GM19324 (cell line): ENCODE data around the gene GPM6B.

Experiments used
- ATAC-seq: cut with Tn5 transposase; IDR thresholded peaks from one replicate; pipeline ENCODE4 v1.9.1; 2021; ENCODE audit warnings: mild to moderate bottlenecking, moderate library complexity; ENCODE audit not compliant: unreplicated experiment, low FRiP score

GPM6B gene

DNA sequence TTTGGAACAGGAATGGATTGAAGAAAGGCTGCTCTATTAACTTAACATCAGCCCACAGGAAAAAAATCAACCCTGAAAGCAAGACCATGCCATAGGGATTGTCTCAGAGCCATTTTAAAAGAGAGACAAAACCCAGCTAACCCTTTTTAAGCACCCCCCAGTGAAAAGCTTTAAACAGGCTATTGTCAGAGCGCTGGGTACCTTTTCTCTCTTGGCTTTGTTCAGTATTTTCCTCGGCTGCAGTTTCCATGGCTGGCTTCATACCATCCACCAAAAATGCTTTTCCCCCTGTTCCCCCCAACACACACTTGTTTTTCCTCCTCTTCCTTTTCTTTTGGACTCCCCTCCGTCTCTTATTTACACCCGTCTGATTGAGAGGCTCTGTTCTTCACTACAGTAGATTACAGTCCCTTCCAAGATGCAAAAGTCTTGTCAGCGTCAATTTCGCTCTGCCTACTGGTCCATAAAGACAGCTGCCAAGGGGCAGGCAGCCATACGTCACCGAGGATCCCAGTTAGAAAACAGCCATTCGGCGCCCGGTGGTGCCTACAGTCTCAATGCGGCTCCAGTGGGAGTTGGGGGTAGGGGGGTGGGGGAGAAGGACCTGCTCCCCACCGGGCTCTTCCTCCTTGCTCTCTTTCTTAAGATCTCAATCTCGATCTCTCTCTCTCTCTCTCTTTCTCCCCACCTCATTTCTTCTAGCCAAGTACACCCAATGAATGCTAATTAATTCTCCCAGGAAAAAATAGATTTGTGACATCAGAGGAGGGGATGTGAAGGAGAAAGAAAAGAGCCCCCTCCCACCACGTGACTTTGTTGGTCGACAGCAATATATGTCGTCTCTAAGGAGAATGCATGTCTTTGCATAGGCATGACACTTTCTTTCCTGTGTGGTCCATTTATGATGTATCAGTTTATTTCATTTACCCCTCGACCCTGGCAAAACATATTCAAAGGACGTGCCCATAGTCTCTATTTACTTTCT is at the start of gene GPM6B:
TSS of gene GPM6B (minus strand) at position 451 of the 985 bp plus-strand sequence. CDS start at position 262, 189 bp downstream.
- ATAC-seq = no peak

DNA sequence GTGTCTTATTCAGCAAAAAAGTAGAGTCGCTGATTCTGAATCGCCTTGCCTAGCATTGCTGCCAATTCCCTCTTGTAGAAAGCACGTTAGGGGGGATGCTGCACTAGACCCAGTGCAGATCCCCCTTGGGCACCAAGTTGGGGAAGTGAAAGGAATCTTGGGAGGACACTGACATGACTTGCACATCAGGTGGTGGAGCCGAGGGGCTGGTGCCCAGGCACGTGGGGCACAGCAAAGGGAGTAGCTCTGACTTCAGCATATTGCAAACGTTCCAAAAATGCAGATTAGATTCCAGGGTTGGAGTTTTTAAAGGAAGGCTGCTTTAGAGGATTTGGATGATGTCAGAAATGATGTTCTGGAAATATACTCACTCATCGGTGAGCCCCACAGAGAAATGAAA is 47.4 kb upstream of the GPM6B start:
- ATAC-seq = no peak

DNA sequence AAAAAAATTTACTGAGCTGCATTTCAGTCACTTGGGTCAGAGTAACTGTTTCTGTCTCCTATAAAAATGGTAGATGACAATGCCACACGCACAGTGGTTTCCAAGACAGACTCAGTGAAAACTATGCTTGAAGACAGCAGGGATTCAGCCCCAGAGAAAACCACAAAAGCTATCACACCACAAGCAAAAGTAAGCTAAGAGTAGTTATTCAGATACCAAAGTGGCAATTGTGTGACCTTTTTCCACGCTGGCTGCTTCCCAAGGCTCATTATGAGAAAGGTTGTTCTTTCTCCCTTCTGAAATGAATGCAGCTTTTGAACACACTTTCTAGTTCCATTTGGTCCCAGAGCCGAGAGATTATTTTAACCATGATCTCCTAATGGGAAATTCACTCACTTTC is 46.4 kb upstream of the GPM6B start:
- ATAC-seq = no peak

DNA sequence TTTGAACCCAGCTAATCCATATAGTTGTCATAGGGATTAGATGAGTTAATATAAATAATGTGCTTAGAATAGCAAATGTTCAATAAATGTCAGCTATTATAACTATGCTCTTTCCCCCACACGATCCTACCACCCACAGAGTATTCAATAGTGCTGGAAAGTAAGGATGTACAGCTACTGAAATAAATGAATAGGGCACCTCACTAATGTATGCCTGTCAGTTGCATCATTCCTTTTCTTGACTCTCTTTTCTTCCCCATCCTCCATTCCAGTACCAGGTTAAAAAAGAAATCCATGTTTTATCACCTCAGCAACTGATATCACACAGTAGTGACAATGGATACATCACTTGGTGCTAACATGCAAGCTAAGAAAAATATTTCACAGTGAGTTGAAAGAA is 42.8 kb upstream of the GPM6B start:
- no peak for ATAC-seq

DNA sequence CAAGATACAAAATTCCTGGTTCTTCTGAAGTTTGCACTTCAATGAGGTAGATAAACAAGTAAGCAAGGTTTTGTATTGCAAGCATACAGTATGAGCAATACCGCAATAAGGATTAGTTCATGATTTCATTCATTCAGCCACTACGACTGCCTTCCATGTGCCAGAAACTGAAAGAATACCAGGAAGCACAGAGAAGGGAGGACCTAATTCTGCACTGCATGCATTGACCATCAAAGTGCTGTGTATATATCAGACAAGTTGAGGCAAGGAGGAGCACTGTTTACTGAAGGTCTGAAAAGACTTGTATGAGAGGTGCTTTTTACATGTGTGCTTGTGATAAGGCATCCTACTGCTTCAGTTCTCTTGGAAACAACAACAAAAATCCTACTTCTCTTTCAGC is 40.9 kb upstream of the GPM6B start:
- ATAC-seq = no peak

DNA sequence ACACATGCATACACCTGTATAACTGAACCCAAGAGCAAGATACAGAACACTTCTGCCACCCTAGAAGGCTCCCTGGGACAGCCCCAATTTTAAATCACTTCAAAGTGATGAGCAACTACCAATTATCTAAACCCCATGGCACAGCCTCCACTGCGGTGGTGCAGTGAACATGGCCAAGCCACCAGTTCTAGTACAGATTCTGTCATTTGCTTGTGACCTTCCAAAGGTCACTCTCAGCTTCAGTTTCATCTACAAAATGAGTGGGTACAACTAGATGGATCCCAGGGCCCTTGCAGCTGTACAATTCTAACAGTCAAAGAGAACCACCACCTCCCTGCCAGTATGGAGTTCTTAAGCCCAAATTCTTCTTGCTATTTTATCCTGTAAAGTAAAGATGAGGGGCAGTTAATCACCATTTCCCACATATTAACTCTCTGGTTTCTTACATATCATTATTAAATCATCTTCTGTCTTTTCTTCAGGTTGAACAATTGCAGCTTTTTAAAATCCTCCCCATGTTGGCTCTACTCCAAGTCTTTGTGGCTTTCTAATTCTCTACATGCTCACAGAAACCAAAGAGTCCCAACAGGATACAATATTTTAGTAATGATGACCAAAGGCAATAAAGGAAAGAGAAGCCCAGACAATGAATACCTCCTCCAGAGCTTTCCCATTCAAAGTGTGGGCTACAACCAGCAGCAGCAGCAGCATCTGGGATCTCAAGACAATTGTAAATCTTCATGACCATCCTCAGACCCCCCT is 39.0 kb upstream of the GPM6B start:
- ATAC-seq = peak; percentile 45

GRCh38 chrX:13854003-13854402 is 37.1 kb upstream of the GPM6B start:
- ATAC-seq = no peak

DNA sequence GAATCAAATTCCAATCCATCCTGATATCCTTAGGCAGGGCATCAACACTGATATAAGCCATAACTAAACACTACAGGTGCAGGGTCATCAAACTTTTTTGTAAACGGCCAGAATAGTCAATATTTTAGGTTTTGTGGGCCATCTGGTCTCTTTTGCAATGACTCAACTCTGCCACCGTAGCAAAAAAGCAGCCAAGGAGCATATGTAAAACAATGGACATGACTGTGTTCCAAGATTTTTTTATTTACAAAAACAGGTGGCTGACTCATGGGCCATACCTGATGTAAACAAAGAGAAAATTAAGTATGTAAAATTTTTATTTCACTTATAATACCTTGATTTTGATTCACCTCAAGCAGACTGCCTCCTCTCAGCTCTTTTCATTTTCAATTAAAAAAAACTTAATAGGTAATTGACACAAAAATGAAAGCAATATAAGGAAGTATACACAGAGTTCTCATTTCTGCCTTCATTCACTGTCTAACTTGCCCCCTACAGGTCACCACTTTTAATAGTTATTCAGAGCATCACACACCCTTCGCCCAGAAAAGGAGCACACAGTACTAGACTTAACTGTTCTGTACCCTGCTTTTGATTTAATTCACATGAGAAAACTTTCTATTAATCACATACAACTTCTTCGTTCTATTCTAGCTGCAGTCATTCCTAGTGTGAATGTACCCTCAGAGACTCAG is 35.3 kb upstream of the GPM6B start:
- ATAC-seq = peak; percentile 47

GRCh38 chrX:13845721-13846378 is 29.0 kb upstream of the GPM6B start:
- no peak for ATAC-seq

- ATAC-seq = no peak
Measured at GRCh38 chrX:13843150-13843721, 26.3 kb upstream of the GPM6B start.

- ATAC-seq = no peak
Measured at GRCh38 chrX:13840121-13840520, 23.2 kb upstream of the GPM6B start.

DNA sequence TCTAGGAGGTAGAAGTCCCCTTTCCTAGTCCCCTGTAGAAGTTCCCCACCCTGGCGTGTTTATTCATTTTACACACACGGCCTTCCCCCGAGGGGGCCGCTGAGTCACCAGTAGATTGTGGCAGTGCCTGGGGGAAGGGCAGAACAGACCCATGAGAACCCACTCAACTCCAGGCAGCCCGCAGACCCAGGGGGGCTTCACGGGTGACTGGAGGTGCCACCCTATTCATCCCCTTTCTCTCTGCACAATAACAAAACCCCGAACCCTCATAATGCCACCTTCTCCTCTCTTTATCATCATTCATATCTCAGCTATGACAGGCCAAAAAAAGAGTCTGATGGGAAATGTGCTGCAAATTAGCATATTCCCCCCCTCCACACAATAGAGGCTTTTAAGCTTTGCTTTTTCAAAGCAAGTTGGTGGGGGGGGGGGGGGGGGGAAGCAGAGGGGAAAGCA is 20.4 kb upstream of the GPM6B start:
- ATAC-seq = no peak

DNA sequence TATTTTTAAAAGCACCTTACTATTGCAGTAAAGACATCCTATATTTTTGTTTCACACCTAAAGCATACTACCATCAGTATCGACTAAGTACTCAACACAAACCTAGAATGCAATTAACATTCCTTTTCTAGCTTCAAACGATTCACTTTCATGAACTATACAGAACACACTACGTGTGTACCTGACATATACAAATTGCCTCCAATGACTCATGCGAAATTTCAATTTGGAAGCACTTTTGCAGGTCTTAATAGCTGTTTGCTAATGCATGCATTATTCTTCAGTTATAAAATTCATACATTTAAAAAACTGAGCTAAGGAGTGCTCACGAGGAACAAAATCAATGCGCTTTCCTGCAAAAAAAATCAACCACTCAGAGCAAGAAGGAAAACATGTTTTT is 19.7 kb upstream of the GPM6B start:
- ATAC-seq = no peak

DNA sequence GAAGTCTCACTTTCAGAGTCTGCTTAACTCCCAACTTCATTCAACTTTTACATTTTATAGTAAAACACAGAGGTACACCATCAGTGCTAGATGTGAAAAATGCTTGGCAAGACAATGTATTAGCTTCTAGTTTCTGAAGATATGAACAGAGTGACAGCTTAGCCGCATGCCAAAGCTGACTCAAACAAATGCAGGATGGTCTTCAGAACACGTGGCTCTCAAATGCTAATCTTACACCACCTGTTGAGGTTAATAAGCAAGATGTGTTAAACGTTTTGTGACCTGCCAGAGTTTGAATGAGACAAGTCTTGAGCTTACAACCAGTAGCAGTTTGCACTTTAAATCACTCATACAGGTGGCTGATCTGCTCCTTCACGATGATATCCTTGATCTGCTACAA is 18.9 kb upstream of the GPM6B start:
- no peak for ATAC-seq

DNA sequence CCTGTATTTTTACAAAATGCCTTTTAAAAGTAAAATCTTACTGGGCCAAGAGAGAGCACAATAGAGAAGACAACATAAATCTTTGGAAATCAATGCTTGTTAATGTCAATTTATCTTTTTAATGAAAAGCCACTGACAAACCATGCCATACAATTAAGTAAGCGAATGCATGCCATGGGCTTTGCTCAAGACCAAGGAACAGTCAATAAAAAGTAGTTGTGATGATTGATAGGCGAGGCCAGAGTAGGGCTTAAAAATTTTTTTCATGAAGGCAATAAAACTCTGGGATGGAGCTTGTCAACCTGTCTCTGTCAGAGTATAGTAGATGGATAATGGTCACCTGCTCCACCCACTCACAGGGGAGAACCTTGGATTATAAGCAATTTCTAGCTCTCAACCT is 17.5 kb upstream of the GPM6B start:
- no peak for ATAC-seq

DNA sequence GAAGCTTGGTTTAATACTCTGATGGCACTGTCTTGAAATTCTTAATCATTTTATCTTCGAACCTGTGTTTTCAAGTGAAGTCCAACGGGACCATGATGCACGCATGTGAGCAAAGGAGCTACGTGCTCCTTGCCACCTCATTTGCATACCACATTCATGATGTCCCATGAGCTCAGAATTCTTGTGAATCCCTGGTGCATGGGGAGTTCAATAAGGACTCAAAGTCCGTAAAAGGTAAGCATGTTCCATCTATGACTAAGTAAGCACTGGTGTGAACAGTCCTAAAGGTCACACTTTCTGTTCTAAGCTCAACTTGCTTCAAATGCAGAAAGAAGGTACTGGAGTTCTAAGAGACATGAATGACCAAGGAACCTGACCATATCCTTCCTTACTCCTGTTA is 13.1 kb upstream of the GPM6B start:
- ATAC-seq = no peak

GRCh38 chrX:13828392-13828791 is 11.5 kb upstream of the GPM6B start:
- no peak for ATAC-seq

DNA sequence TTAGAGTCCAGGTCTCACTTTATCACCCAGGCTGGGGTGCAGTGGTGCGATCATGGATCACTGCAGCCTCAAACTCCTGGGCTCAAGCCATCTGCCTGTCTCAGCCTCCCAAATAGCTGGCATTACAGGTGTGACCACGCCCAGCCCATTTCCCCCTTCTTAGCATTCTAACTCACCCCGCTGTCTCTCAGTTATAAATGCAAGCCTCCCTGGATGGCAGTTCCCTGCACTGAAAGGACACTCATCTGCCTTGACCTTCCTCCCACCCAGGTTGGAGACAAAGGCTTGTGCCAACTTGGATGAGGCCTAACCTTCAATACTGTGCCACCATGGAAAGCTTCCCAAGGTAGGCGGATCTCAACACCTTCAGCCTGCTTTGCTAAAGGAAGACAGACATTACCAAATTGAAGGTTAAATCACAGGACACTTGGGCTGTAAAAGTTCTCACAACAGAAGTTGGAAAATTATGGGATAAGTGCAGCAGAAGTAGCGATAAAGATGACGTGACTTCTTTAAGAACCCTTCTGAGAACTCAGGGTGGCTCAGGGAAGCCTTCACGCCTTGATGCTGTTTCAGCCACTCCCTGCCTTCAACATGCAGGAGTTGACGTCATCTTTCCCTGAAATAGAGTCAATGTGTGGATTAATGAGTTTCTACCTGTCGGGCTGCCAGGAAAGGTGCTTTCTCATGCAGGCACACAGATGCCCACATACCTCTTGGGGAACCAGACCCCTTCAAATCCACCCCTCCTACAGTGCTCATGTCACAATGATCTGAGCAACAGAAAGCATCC is 10.6 kb upstream of the GPM6B start:
- ATAC-seq = no peak

GRCh38 chrX:13826770-13827169 is 9.9 kb upstream of the GPM6B start:
- no peak for ATAC-seq
